SK-N-SH (cell line): ENCODE data around the gene WBP1.

ENCODE experiments used
- CTCF ChIP-seq: fragments of 200-600 bp; sonication (generic); IDR thresholded peaks from 2 replicates; pipeline ENCODE4 v1.6.1; 2017; ENCODE audit warnings: antibody characterized with exemption, mild to moderate bottlenecking, moderate library complexity
- FOXM1 ChIP-seq: IDR thresholded peaks from 2 replicates; pipeline ENCODE4 v1.4.0; 2012; ENCODE audit warnings: low read depth, mild to moderate bottlenecking
- TF ChIP-seq, protein P1 (sequence below): IDR thresholded peaks from 2 replicates; pipeline ENCODE4 v1.6.1; 2012; ENCODE audit warnings: mild to moderate bottlenecking, low read depth, low read length, moderate library complexity

GRCh38 chr2:74448771-74449170, 9.5 kb upstream of the WBP1 start:
- no peak for TF ChIP-seq CTCF
- TF ChIP-seq, protein P1, sequence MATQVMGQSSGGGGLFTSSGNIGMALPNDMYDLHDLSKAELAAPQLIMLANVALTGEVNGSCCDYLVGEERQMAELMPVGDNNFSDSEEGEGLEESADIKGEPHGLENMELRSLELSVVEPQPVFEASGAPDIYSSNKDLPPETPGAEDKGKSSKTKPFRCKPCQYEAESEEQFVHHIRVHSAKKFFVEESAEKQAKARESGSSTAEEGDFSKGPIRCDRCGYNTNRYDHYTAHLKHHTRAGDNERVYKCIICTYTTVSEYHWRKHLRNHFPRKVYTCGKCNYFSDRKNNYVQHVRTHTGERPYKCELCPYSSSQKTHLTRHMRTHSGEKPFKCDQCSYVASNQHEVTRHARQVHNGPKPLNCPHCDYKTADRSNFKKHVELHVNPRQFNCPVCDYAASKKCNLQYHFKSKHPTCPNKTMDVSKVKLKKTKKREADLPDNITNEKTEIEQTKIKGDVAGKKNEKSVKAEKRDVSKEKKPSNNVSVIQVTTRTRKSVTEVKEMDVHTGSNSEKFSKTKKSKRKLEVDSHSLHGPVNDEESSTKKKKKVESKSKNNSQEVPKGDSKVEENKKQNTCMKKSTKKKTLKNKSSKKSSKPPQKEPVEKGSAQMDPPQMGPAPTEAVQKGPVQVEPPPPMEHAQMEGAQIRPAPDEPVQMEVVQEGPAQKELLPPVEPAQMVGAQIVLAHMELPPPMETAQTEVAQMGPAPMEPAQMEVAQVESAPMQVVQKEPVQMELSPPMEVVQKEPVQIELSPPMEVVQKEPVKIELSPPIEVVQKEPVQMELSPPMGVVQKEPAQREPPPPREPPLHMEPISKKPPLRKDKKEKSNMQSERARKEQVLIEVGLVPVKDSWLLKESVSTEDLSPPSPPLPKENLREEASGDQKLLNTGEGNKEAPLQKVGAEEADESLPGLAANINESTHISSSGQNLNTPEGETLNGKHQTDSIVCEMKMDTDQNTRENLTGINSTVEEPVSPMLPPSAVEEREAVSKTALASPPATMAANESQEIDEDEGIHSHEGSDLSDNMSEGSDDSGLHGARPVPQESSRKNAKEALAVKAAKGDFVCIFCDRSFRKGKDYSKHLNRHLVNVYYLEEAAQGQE, result no peak
- no peak for TF ChIP-seq FOXM1
